Fibroblast of villous mesenchyme (primary cell): Measurements from ENCODE around the gene SMCO2. TPM values are rescaled to one million over a fixed set of nuclear protein-coding genes. Genes with fewer than 3 reads are reported as not detected.
"Not testable (repeated sequence)": the region's sequence is repeated elsewhere in the genome, so short reads cannot be mapped to it uniquely, and the experiment has no call there.

Experiments used
- DNase-seq: peaks from one replicate; pipeline ENCODE4 v3.0.0-alpha.2; 2010; ENCODE audit warnings: low read depth
- H3K4me3 ChIP-seq: 2 replicates; pipeline ENCODE4 v1.5.1; 2011; ENCODE audit warnings: low read depth, mild to moderate bottlenecking, low read length
- total RNA-seq: library from RNA; depleted of rRNA; stranded (reverse); fragments of >200 nt; gene quantifications from 2 replicates; pipeline ENCODE4 v1.2.3, GENCODE V29; 2012
- TF ChIP-seq, protein P1 (sequence below): IDR thresholded peaks from 2 replicates; pipeline ENCODE4 v1.5.1; 2012; ENCODE audit warnings: low read depth, mild to moderate bottlenecking, low read length; ENCODE audit not compliant: insufficient read depth

SMCO2 gene
- total RNA-seq, 1 donor, result not detected

DNA sequence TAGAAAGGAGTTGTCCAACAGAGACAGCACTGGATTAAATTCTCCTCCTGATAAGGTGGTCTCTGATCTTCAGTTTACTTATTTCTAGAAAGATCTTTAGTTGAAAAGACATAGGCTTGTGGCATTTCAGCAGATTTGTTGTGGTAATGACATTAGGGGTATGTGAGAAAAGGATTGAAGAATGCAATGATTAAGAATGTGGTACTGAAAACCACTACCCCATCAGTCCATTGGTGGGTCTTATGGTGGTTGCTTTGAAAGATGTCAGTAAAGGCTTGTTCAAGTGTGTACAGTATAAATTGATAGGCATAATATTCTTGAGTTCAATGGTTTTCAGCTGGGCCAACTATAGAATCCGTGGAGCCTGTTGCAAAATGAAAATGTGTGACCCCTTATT, 88.2 kb downstream of the SMCO2 start:
- TF ChIP-seq, protein P1, sequence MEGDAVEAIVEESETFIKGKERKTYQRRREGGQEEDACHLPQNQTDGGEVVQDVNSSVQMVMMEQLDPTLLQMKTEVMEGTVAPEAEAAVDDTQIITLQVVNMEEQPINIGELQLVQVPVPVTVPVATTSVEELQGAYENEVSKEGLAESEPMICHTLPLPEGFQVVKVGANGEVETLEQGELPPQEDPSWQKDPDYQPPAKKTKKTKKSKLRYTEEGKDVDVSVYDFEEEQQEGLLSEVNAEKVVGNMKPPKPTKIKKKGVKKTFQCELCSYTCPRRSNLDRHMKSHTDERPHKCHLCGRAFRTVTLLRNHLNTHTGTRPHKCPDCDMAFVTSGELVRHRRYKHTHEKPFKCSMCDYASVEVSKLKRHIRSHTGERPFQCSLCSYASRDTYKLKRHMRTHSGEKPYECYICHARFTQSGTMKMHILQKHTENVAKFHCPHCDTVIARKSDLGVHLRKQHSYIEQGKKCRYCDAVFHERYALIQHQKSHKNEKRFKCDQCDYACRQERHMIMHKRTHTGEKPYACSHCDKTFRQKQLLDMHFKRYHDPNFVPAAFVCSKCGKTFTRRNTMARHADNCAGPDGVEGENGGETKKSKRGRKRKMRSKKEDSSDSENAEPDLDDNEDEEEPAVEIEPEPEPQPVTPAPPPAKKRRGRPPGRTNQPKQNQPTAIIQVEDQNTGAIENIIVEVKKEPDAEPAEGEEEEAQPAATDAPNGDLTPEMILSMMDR, result no peak

DNA sequence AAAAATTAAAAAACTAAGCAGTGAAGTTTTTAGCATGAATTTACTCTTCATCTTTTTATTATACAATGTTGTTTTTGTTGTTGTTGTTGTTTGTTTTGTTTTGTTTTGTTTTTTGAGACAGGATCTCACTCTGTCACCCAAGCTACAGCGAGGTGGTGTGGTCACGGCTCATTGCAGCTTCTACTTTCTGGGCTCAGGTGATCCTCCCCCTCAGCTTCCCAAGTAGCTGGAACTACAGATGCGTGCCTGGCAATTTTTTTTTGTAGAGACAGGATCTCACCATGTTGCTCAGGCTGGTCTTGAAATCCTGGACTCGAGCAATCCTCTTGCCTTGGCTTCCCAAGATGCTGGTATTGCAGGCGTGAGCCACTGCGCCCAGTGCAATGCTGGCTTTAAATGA, 88.8 kb downstream of the SMCO2 start:
- no peak overlapping the region for H3K4me3 ChIP-seq
- no peak for DNase-seq
- TF ChIP-seq, protein P1, result no peak

More for the DNA sequence above, 88.2 kb downstream of the SMCO2 start:
- no peak overlapping the region for H3K4me3 ChIP-seq
- no peak for DNase-seq

GRCh38 chr12:27537855-27538675, 91.5 kb downstream of the SMCO2 start:
- TF ChIP-seq, protein P1, result no peak
- no peak overlapping the region for H3K4me3 ChIP-seq
- DNase-seq, result no peak

- peak; percentile 95 for DNase-seq
- H3K4me3 ChIP-seq, result no peak overlapping the region
- TF ChIP-seq, protein P1, result no peak
These were observed 92.7 kb downstream of the SMCO2 start for GRCh38 chr12:27539191-27539631.

GRCh38 chr12:27541031-27541719, 94.6 kb downstream of the SMCO2 start:
- DNase-seq, result no peak
- no peak overlapping the region for H3K4me3 ChIP-seq
- TF ChIP-seq, protein P1, result no peak

DNA sequence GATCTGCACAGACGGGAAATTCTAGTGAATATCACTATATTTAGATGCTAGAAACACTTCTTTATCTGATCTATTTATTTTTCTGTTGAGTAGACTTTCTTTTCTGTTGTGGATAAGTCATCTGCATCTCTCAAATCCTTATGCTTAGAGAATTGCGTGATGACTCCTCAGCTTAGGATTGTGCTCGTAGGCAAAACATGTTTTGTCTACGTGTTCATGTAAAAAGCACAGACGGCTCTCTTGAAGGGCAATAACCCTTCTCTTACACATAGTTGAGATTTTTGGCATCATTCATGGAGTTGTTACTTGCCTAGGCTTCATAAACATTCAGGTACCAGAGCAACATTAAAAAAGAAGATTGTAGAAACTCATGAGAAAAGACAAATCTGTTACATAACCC, 96.1 kb downstream of the SMCO2 start:
- peak; percentile 97 for DNase-seq
- no peak overlapping the region for H3K4me3 ChIP-seq
- TF ChIP-seq, protein P1, result no peak

- H3K4me3 ChIP-seq, DNase-seq: not testable (repeated sequence)
These were observed 98.3 kb downstream of the SMCO2 start for GRCh38 chr12:27544858-27545257.
